Measurements from ENCODE around the gene GGA3. TPM values are rescaled to one million over a fixed set of nuclear protein-coding genes. Genes with fewer than 3 reads are reported as not detected.
"Not testable (repeated sequence)": the region's sequence is repeated elsewhere in the genome, so short reads cannot be mapped to it uniquely, and the experiment has no call there.

The GGA3 gene
- total RNA-seq, 1 experiment from 2014 or later, result 58.3 TPM

DNA sequence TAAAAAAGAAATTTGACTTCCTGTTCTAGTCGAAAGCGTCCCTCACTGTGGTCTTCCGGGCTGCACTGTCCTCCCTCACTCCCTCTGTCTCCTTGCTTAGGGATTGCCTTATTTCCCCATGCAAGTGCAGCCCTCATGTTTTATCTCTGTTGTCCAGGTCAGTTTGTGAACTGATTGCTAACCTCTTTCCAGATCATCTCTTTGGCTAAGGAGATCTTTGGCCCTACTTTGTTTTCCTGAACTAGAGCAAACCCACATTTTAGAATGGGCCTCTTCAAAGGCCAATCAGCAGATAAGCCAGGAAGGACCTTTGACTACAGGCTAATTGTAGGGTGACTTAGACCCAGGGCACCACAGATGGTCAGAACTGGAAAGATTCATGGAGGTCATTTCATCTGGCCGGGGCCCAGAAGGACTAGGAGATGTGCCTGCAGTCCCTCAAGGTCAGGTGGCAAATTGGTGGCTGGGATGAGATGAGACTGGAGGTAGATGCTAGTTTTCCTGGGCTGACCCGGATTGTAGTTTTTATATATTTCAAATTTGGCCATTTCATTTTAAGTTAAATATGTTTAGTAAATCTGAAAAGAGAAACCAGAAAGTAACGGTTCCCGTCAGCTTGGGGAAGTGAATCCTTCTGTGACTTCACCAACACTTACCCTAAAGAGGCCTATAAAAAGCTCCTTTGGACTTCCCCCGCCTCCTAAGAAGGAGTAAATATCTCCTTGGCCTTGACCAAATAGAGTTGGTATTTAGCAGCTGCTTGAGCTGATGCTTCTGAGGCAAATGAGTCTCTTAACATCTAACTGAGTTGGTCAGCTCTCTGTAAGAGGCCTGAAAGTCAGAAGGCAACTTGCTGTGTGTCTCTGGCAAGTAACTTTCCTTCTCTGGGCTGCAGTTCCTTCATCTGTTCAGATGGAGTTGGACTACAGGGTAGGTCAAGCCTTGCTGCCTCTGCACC is 34.1 kb upstream of the GGA3 start:
- Histone ChIP-seq H3K9ac (ENCODE audit: low read length) (no peak overlapping the region), H4K20me1 (ENCODE audit: insufficient read depth) (no peaks in the 10 kb centered on the region)
- BruUV-seq (replicated peaks), result no TSS peak

DNA sequence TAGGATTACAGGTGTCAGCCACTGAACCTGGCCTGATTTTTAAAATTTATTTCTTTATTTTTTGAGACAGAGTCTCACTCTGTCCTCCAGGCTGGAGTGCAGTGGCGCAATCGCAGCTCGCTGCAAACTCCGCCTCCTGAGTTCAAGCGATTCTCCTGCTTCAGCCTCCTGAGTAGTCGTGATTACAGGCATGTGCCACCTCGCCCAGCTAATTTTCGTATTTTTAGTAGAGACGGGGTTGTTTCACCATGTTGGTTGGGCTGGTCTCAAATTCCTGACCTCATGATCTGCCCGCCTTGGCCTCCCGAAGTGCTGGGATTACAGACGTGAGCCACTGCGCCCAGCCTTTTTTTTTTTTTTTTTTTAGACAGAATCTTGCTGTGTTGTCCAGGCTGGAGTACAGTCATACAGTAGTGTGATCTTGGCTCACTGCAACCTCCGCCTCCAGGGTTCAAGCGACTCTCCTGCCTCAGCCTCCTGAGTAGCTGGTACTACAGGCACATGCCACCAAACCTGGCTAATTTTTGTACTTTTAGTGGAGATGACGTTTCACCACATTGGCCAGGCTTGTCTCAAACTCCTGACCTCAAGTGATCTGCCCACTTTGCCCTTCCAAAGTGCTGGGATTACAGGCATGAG is 31.5 kb upstream of the GGA3 start:
- BruUV-seq (replicated peaks); H2AFZ ChIP-seq (ENCODE audit: low read depth, low read length, poor library complexity, severe bottlenecking); H3K4me3 ChIP-seq (replicated peaks in 1 of 2; ENCODE audit: low read depth in 1 of 2, low read length in 2 of 2); H3K36me3 ChIP-seq (ENCODE audit: control insufficient read depth in 1 of 2, insufficient read depth in 2 of 2, low read length in 2 of 2); ATAC-seq; H3K27me3 ChIP-seq (ENCODE audit: insufficient read depth, low read length); H3K9ac ChIP-seq (ENCODE audit: low read length); H3K4me2 ChIP-seq (ENCODE audit: low read length); H3K27ac ChIP-seq (ENCODE audit: low read depth, low read length); DNase-seq (ENCODE audit: low read depth, low spot score); H4K20me1 ChIP-seq (ENCODE audit: insufficient read depth); CTCF ChIA-PET; POLR2A ChIA-PET; H3K9me2 ChIP-seq (ENCODE audit: insufficient read depth); intact Hi-C loops (cut with micrococcal nuclease); H3K9me3 ChIP-seq (ENCODE audit: control insufficient read depth in 1 of 2, insufficient read depth in 1 of 2, low read depth in 1 of 2, low read length in 2 of 2): not testable (repeated sequence)
- Histone ChIP-seq H3K4me1 (ENCODE audit: control insufficient read depth in 1 of 2, insufficient read depth in 2 of 2, low read length in 2 of 2) (peaks cover 9 to 14% of the 10 kb centered on the region in 2 experiments), H3K79me2 (ENCODE audit: insufficient read depth, low read length) (peaks cover 10% of the 10 kb centered on the region)
- RAD21 ChIA-PET (ENCODE audit: low non-redundant PET in 1 of 2, low total read pairs in 2 of 2, uncharacterized antibody in 2 of 2, unreplicated experiment in 2 of 2), result interaction anchor here in 1 of 2 experiments (0.6 kb wide), 1 partner anchor 30 kb away, joined by 3 read pairs; no protein-coding TSS in a partner anchor

More for the DNA sequence above, 34.1 kb upstream of the GGA3 start:
- Histone ChIP-seq H3K4me2 (ENCODE audit: low read length) (no peak overlapping the region), H3K79me2 (ENCODE audit: insufficient read depth, low read length) (no peaks in the 10 kb centered on the region), H3K27ac (ENCODE audit: low read depth, low read length) (no peak overlapping the region), H3K4me3 (replicated peaks in 1 of 2; ENCODE audit: low read depth in 1 of 2, low read length in 2 of 2) (no peak overlapping the region), H3K36me3 (ENCODE audit: control insufficient read depth in 1 of 2, insufficient read depth in 2 of 2, low read length in 2 of 2) (no peaks in the 10 kb centered on the region), H3K4me1 (ENCODE audit: control insufficient read depth in 1 of 2, insufficient read depth in 2 of 2, low read length in 2 of 2) (no peaks in the 10 kb centered on the region), H3K9me2 (ENCODE audit: insufficient read depth) (no peaks in the 10 kb centered on the region), H2AFZ (ENCODE audit: low read depth, low read length, poor library complexity, severe bottlenecking) (no peak overlapping the region), H3K27me3 (ENCODE audit: insufficient read depth, low read length) (no peaks in the 10 kb centered on the region), H3K9me3 (ENCODE audit: control insufficient read depth in 1 of 2, insufficient read depth in 1 of 2, low read depth in 1 of 2, low read length in 2 of 2) (no peaks in the 10 kb centered on the region)
- RAD21 ChIA-PET (ENCODE audit: low non-redundant PET in 1 of 2, low total read pairs in 2 of 2, uncharacterized antibody in 2 of 2, unreplicated experiment in 2 of 2), result no interaction called here
- intact Hi-C loops (cut with micrococcal nuclease), result no loop called here
- POLR2A ChIA-PET, result interaction anchor here (0.6 kb wide), 1 partner anchor 19 kb away, joined by 3 read pairs; no protein-coding TSS in a partner anchor
- TF ChIP-seq, protein P1, sequence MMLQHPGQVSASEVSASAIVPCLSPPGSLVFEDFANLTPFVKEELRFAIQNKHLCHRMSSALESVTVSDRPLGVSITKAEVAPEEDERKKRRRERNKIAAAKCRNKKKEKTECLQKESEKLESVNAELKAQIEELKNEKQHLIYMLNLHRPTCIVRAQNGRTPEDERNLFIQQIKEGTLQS (IDR thresholded peaks at IDR 0.05), result no peak
- no peak for TF ChIP-seq ZNF274 (IDR thresholded peaks at IDR 0.05; ENCODE audit: low read depth, low read length)
- CTCF ChIA-PET, result interaction anchor here (0.6 kb wide), 1 partner anchor 18 kb away, joined by 3 read pairs; no protein-coding TSS in a partner anchor
- no peak for ATAC-seq
- no peak for DNase-seq (ENCODE audit: low read depth, low spot score)
